Measurements from ENCODE around the gene PNMA8C. TPM values are rescaled to one million over a fixed set of nuclear protein-coding genes. Genes with fewer than 3 reads are reported as not detected.

Gene PNMA8C
- total RNA-seq, 1 experiment from 2014 or later: not detected

- intact Hi-C loops (cut with micrococcal nuclease): no loop called here
- BruUV-seq (replicated peaks): no TSS peak
- TF ChIP-seq EZH2phosphoT487 (IDR thresholded peaks at IDR 0.05; ENCODE audit: borderline replicate concordance, low read length) (no peak), EZH2 (IDR thresholded peaks at IDR 0.05; ENCODE audit: low read length, unreplicated experiment) (no peak)
- TF ChIP-seq, protein P1, sequence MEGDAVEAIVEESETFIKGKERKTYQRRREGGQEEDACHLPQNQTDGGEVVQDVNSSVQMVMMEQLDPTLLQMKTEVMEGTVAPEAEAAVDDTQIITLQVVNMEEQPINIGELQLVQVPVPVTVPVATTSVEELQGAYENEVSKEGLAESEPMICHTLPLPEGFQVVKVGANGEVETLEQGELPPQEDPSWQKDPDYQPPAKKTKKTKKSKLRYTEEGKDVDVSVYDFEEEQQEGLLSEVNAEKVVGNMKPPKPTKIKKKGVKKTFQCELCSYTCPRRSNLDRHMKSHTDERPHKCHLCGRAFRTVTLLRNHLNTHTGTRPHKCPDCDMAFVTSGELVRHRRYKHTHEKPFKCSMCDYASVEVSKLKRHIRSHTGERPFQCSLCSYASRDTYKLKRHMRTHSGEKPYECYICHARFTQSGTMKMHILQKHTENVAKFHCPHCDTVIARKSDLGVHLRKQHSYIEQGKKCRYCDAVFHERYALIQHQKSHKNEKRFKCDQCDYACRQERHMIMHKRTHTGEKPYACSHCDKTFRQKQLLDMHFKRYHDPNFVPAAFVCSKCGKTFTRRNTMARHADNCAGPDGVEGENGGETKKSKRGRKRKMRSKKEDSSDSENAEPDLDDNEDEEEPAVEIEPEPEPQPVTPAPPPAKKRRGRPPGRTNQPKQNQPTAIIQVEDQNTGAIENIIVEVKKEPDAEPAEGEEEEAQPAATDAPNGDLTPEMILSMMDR (conservative IDR thresholded peaks at IDR 0.05; ENCODE audit: low read depth, low read length): no peak
- Histone ChIP-seq H3F3A (ENCODE audit: low read length, unreplicated experiment) (no peaks in the 10 kb centered on the region), H3K4me1 (ENCODE audit: insufficient read depth, low read length) (peaks cover 5% of the 10 kb centered on the region; the same call in 1 of the 2 replicates), H3K4me3 (ENCODE audit: low read length) (no peak overlapping the region), H2AFZ (ENCODE audit: low read length) (no peak overlapping the region), H3K79me2 (ENCODE audit: low read length) (no peaks in the 10 kb centered on the region), H3K27me3 (ENCODE audit: low read length) (no peaks in the 10 kb centered on the region), H3K9me2 (replicated peaks; ENCODE audit: low read length) (no peaks in the 10 kb centered on the region), H4K20me1 (ENCODE audit: low read length) (no peaks in the 10 kb centered on the region), H3K9ac (ENCODE audit: low read length) (no peak overlapping the region), H3K9me3 (ENCODE audit: low read length) (no peaks in the 10 kb centered on the region), H3K4me2 (ENCODE audit: low read length) (no peak overlapping the region), H3K36me3 (ENCODE audit: low read depth, low read length) (no peaks in the 10 kb centered on the region), H3K27ac (ENCODE audit: low read length) (no peak overlapping the region)
- DNase-seq: no peak
- CTCF ChIA-PET: no interaction called here
- POLR2A ChIA-PET (ENCODE audit: unreplicated experiment): no interaction called here
- ATAC-seq: no peak
Measured at GRCh38 chr19:46447824-46448223, 19.1 kb upstream of the PNMA8C start.

- DNase-seq (no peak), ATAC-seq (no peak)
- Histone ChIP-seq H3K9me3 (ENCODE audit: low read length) (no peaks in the 10 kb centered on the region), H3K36me3 (ENCODE audit: low read depth, low read length) (no peaks in the 10 kb centered on the region), H3K27me3 (ENCODE audit: low read length) (no peaks in the 10 kb centered on the region), H3K4me1 (ENCODE audit: insufficient read depth, low read length) (peaks cover 6% of the 10 kb centered on the region; the same call in 1 of the 2 replicates), H3K27ac (ENCODE audit: low read length) (no peak overlapping the region), H3K9me2 (replicated peaks; ENCODE audit: low read length) (no peaks in the 10 kb centered on the region), H4K20me1 (ENCODE audit: low read length) (no peaks in the 10 kb centered on the region), H3K4me2 (ENCODE audit: low read length) (no peak overlapping the region), H2AFZ (ENCODE audit: low read length) (no peak overlapping the region), H3K79me2 (ENCODE audit: low read length) (no peaks in the 10 kb centered on the region), H3F3A (ENCODE audit: low read length, unreplicated experiment) (no peaks in the 10 kb centered on the region), H3K4me3 (ENCODE audit: low read length) (no peak overlapping the region), H3K9ac (ENCODE audit: low read length) (no peak overlapping the region)
- POLR2A ChIA-PET (ENCODE audit: unreplicated experiment): no interaction called here
- TF ChIP-seq EZH2 (IDR thresholded peaks at IDR 0.05; ENCODE audit: low read length, unreplicated experiment) (no peak), EZH2phosphoT487 (IDR thresholded peaks at IDR 0.05; ENCODE audit: borderline replicate concordance, low read length) (no peak)
- TF ChIP-seq, protein P1 (conservative IDR thresholded peaks at IDR 0.05; ENCODE audit: low read depth, low read length): no peak
- CTCF ChIA-PET: no interaction called here
- no TSS peak for BruUV-seq (replicated peaks)
- intact Hi-C loops (cut with micrococcal nuclease): no loop called here
Measured at GRCh38 chr19:46447006-46447405, 18.3 kb upstream of the PNMA8C start.

GRCh38 chr19:46446021-46446420 lies 17.3 kb upstream of the PNMA8C start:
- no peaks in the 10 kb centered on the region for H4K20me1 ChIP-seq (ENCODE audit: low read length)
- H3K27me3 ChIP-seq (ENCODE audit: low read length): no peaks in the 10 kb centered on the region
- intact Hi-C loops (cut with micrococcal nuclease): no loop called here
- H3K9me3 ChIP-seq (ENCODE audit: low read length): no peaks in the 10 kb centered on the region
- H3K27ac ChIP-seq (ENCODE audit: low read length): no peak overlapping the region
- ChIA-PET POLR2A (ENCODE audit: unreplicated experiment) (no interaction called here), CTCF (no interaction called here)
- no peak overlapping the region for H2AFZ ChIP-seq (ENCODE audit: low read length)
- H3K9ac ChIP-seq (ENCODE audit: low read length): no peak overlapping the region
- H3F3A ChIP-seq (ENCODE audit: low read length, unreplicated experiment): no peaks in the 10 kb centered on the region
- H3K79me2 ChIP-seq (ENCODE audit: low read length): no peaks in the 10 kb centered on the region
- ATAC-seq (no peak), DNase-seq (no peak)
- H3K36me3 ChIP-seq (ENCODE audit: low read depth, low read length): no peaks in the 10 kb centered on the region
- BruUV-seq (replicated peaks): no TSS peak
- TF ChIP-seq EZH2phosphoT487 (IDR thresholded peaks at IDR 0.05; ENCODE audit: borderline replicate concordance, low read length) (no peak), EZH2 (IDR thresholded peaks at IDR 0.05; ENCODE audit: low read length, unreplicated experiment) (no peak)
- TF ChIP-seq, protein P1 (conservative IDR thresholded peaks at IDR 0.05; ENCODE audit: low read depth, low read length): no peak
- H3K4me1 ChIP-seq (ENCODE audit: insufficient read depth, low read length): peaks cover 6% of the 10 kb centered on the region; the same call in 1 of the 2 replicates
- H3K4me3 ChIP-seq (ENCODE audit: low read length): no peak overlapping the region
- H3K9me2 ChIP-seq (replicated peaks; ENCODE audit: low read length): no peaks in the 10 kb centered on the region
- no peak overlapping the region for H3K4me2 ChIP-seq (ENCODE audit: low read length)

All from PC-3 (cell line).